Astrocyte of the cerebellum (primary cell): Measurements from ENCODE around the gene CCDC85A.

Source experiments
- DNase-seq: peaks from one replicate; pipeline ENCODE4 v3.0.0-alpha.2; 2011; ENCODE audit warnings: low read depth
- H3K4me3 ChIP-seq: 2 replicates; pipeline ENCODE4 v1.5.1; 2011; ENCODE audit warnings: mild to moderate bottlenecking, low read depth, low read length, moderate library complexity
- in situ Hi-C: cut with HindIII; loops from 2 replicates; pipeline ENCODE4 v1.10.0; 2017; ENCODE audit warnings: low sequenced_read_pairs
- TF ChIP-seq, protein P1 (sequence below): IDR thresholded peaks from 2 replicates; pipeline ENCODE4 v1.5.1; 2012; ENCODE audit warnings: low read length, low read depth, moderate library complexity, mild to moderate bottlenecking; ENCODE audit errors: missing control alignments

Gene CCDC85A

DNA sequence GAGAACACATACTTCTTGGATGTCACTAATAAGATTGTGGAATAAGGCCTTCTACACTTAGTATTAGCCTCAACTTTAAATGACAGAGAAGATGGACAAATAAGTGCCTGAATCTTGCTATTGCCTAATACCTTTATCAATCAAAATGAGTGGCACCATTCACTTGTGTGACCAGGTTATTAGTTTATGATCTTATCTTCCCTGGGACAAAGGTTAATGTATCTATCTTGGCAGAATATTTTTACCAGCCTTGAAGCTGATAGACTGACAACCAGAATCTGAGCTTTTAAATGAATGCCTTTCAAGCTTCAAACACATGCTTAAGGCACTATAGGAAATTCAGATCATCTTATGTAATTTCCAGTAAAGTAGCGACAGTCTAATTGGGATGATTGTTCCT, 202.9 kb downstream of the CCDC85A start:
- TF ChIP-seq, protein P1, sequence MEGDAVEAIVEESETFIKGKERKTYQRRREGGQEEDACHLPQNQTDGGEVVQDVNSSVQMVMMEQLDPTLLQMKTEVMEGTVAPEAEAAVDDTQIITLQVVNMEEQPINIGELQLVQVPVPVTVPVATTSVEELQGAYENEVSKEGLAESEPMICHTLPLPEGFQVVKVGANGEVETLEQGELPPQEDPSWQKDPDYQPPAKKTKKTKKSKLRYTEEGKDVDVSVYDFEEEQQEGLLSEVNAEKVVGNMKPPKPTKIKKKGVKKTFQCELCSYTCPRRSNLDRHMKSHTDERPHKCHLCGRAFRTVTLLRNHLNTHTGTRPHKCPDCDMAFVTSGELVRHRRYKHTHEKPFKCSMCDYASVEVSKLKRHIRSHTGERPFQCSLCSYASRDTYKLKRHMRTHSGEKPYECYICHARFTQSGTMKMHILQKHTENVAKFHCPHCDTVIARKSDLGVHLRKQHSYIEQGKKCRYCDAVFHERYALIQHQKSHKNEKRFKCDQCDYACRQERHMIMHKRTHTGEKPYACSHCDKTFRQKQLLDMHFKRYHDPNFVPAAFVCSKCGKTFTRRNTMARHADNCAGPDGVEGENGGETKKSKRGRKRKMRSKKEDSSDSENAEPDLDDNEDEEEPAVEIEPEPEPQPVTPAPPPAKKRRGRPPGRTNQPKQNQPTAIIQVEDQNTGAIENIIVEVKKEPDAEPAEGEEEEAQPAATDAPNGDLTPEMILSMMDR, result no peak

DNA sequence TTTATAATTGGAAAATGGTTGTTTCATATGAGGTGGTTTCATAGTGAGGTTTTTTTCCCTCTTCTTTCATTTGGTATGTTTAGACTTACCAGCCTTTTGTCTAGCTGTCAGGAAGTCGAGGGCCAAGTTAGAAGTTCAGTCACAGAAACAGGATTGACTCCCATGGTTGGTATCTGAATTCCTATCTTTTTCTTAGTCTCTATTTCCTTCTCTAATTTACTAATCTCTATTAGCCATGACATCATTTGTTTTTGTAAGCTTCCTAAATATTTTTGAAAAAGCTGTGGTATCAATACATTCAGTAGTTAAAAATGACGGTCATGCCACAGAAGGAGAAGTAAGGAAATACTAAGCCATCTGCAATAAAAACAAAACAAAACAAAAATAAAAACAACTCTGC, 206.9 kb downstream of the CCDC85A start:
- no peak for DNase-seq
- TF ChIP-seq, protein P1, result no peak
- in situ Hi-C loops, result no loop called here
- no peak overlapping the region for H3K4me3 ChIP-seq

More for the DNA sequence above, 202.9 kb downstream of the CCDC85A start:
- in situ Hi-C loops, result no loop called here
- DNase-seq, result no peak
- no peak overlapping the region for H3K4me3 ChIP-seq

DNA sequence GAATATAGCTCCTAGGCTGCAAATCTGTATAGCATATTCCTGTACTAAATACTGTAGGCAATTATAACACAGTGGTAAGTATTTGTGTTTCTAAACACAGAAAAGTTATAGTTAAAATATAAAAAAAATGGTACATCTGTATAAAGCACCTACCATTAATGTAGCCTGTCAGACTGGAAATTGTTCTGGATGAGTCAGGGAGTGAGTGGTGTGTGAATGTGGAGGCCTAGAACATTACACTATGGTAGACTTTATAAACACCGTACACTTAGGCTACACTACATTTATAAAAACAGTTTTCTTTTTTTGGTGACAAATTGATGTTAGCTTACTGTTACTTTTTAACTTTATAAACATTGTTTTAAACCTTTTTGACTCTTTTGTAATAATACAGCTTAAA, 226.3 kb downstream of the CCDC85A start:
- no peak overlapping the region for H3K4me3 ChIP-seq
- TF ChIP-seq, protein P1, result no peak
- DNase-seq, result no peak
- in situ Hi-C loops, result no loop called here

DNA sequence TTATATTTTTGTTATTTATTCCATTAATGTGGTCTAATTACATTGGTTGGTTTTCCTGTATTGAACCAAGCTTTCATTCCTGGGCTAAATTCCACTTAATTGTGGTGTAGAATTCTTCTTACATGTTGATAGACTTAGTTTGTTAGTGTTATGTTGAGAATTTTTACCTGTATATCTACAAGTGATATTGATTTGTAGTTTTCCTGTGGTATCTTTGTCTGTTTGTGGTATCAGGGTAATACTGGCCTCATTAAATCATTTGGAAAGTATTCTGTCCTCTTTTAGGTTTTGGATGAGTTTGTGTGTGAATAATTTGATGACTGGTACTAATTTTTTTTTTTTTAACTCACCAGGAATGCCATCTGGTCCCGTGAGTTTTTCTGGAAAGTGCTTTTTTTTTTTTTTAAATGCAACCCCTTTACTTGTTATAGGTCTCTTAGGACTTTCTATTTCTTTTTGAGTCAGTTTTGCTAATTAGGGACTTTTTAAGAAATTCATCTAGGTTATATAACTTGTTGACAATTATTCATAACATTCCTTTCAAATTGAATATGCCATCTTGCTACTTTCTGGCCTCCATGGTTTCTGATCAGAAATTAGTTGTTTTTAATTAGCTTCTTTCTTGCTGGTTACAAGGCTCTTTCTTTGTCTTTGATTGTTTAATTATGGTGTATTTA, 232.8 kb downstream of the CCDC85A start:
- DNase-seq, result no peak
- no peak overlapping the region for H3K4me3 ChIP-seq
- in situ Hi-C loops, result no loop called here
- TF ChIP-seq, protein P1, result no peak
